GM19468 (cell line): ENCODE results near the gene CFAP100.

ENCODE experiments used
- ATAC-seq: cut with Tn5 transposase; IDR thresholded peaks from one replicate; pipeline ENCODE4 v1.9.1; 2021; ENCODE audit warnings: mild to moderate bottlenecking, moderate library complexity, moderate number of reproducible peaks; ENCODE audit not compliant: unreplicated experiment; ENCODE audit errors: extremely low read depth

Gene CFAP100

DNA sequence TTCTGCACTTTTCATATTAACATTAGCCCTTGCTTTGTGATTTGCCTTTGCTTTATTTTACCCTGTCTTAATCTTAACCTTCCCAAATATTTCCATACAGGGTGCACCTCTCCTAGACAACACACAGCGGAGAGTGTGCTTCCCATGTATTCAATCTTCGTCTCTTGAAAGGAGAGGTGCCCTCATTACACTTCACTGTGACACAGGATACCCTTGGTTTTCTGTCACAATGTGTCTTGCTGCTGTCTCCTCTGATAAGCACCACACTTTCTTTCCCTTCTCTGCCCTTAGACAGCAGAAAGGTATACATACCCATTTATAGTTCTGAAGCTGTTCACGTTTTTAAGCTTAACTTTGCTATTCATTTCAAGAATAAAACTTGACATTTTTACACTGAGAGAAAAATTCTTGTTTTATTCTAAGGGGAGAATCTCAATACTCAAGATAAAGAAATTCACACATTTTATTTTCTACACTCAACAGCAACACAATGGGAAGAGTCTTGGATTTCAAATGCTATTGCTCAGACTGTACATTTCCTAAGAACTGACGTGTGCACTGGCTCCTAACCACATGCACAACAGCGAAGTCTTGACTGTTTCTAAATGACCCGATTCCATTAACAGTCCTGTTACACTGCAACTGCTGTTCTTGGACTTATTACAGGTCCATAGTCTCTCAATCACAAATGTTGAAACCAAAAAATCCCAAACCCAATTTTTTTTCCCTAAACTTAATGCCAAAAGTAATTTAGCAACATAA, 59.9 kb downstream of the CFAP100 start:
- no peak for ATAC-seq

DNA sequence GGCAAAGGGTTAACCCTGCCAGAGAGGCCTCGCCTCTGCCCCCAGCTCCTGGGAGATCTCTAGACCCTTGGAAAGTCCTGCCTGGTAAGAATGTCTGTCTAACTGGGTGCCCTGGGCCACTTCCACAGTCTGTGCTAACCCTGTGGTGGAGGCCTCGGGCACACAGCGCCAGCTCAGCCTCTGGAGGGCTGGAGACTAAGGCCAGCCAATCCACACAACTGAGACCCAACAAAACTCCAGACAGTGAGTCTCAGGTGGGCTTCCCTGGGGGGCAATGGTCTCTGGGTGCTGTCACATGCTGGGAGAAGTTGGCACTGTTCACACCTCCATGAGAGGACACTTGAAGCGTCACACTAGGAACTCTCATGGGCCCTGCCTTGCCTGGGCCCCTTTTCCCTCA, 61.5 kb downstream of the CFAP100 start:
- no peak for ATAC-seq

- no peak for ATAC-seq
Measured at GRCh38 chr3:126456766-126457388, 62.2 kb downstream of the CFAP100 start.

- no peak for ATAC-seq
Measured at GRCh38 chr3:126459111-126459762, 64.5 kb downstream of the CFAP100 start.

DNA sequence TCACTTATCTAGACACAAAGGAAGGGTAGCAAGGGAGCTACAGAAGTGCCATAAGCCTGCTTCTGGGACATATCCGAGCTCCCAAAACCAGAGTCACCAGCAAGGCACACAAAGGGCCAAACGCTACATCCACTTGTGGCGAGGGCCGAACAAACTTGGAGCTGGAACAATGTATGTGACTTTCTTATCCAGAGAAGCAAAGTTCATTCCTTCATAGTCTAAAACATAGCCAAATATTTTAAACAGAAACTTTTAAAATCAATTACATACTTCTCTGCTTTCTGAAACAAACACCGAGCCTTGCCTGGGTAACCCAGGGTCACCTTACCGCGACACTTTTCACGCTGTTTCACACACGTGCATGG, 65.0 kb downstream of the CFAP100 start:
- ATAC-seq = no peak

DNA sequence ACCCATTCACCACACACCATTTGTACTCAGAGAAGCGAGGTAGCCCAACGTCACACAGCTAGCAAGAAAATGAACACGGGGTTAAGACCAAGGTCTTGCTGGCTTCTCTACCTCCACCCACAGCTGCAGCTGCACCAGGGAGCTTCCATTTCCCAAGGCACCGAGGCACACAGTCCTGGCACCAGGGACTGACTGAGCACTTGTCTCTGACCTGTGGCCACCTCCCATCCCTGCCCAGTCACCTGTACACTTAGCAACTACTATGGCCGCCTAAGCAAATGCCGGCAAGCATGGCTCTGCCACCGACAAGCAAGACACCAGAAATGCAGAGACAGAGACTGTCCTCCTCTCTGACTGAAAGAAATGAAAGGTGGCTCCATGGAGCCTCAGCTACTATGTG, 65.7 kb downstream of the CFAP100 start:
- ATAC-seq = no peak

DNA sequence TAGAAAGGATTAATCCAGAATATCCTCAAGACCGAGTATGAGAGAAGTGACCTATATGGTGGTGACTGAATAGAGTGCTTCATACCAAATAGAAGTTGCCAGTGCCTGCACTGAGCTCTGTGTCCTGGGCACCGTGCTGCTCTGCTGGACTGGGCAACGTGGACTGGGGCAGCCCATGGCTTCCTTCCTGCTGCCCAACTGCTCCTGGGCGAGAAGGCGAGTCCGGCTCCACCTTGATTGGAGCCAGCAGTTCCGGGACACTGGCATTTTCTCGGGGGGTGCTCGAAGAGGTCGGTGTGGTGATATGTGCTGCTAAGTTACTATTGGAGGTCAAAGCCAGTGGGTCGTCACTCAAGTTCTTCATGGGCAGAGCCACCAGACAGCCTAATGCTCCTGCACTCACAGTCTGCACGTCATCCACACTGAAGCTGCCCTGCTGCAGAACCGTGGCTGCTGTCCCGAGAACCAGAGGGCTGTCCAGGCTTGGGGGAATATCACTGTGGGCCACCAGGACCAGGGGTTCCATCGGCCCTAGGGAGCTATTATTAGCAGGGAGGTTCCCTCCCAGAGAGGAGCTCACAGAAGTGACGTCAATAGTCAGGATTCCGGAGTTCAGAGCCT, 66.9 kb downstream of the CFAP100 start:
- no peak for ATAC-seq

DNA sequence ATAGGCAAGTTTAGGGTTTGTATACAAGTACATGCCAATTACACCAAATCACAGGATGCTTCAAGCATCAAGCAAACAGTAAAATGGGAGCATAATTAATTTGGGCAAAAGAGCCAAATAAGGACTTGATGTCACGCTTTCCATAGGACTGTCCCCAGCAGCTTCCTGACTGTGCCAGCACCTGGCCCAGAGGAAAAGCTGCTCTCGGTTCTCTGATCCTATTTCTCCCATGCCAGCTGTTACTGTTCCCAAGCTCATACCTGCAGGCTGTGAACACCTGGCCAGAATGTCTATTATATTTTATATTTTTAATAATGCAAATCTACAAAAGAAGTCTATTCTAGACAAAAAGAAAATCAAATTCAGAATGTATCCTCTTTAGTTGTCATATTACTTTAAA, 68.8 kb downstream of the CFAP100 start:
- no peak for ATAC-seq

GRCh38 chr3:126464093-126464492, 69.4 kb downstream of the CFAP100 start:
- ATAC-seq = no peak

DNA sequence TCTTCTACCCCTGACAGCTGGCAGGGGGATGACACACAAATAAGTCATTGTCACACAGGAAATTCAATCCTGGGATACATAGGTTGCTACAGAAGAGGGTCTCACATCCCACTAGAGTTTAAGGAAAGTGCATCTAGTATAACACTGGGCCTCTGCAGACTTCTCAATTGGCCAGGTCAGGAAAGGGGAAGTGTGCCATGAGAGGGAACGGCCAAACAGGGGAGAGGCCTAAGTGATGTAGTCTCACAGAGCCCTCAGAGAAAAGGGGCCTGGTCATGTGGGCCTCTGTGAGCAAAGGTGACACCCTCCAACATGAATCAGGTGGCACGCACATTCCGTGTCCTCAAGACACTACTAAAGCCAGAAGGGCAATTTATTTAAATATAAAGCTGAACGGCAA, 69.8 kb downstream of the CFAP100 start:
- no peak for ATAC-seq

DNA sequence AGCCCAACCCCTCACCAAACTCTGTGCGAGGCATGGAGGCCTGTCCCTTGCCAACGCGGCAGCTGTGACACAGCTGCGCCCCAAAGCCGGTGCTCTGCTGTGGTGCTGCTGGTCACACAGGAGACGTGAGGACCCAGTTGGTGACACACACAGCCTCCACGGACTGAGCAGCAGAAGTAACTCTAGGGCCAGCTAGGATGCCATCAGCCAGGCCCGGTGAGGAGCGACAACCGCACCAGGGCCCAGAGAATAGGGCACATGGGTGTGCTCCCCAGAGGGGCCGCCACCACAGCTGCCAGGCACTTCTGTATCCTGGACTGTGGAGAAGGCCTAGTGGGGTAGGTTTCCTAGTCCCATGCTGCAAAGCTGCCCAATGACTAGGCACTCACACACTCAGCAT, 70.3 kb downstream of the CFAP100 start:
- no peak for ATAC-seq

DNA sequence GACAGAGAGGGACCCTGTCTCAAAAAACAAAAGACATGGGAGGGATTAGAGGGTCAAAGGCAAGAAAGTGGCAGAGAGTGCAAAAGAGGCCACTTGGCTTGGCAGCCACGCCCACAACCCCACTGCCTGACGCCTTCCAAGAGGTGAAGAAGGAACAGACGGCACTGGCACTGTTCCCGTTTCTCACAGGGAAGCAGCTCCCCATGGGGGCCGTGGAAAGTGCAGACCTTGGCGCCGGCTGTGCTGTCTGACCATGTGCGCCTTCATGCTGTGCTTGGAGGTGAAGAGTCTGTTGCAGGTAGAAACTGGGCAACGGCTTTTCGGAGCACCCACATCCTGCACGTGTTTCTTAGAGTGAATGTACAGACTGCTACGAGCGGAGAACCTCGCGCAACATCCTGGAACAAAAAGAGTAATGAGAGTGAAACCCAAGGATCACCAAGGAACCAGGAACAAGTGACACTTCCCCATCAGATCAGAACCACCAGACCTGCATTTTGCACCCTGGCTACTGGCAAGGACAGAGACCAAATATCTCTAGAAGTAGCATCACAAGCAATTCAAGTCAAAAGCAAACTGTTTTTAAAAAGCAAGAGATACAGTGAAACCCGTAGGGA, 71.3 kb downstream of the CFAP100 start:
- ATAC-seq = no peak

DNA sequence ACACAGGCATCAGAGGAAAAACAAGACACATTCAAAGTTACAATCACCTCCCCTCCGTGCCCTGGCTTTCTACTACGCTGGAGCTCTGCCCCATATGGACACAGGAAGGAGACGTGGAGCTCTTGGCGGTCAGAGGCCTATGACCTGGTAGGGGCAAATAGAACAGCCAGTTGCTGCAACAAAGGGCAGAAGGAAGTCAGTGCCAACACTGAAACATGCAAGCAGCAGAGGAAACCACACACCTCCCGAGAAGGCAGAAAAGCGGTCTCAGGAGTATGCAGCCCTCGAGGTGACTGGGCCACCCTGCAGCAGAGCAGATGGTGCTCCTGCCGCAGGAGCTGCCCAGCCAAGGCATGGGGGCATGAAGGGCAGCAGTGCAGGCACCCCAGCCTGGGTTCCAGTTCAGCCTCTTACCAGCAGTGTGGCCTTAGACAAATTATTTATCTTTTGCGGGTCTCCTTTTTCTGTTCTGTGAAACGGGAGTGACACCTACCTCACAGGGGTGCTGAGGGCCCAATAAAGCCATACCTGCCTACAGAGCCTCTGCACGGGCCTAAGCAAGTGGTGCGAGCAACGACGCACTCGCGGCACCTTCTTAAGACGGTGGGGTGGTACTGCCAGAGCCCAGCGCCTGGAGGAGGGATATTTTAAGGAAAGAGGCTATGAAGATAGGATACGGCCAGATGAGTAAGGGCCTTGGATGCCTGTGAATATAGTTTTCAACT, 72.3 kb downstream of the CFAP100 start:
- ATAC-seq = no peak

- ATAC-seq = no peak
Measured at GRCh38 chr3:126467611-126467955, 72.9 kb downstream of the CFAP100 start.

DNA sequence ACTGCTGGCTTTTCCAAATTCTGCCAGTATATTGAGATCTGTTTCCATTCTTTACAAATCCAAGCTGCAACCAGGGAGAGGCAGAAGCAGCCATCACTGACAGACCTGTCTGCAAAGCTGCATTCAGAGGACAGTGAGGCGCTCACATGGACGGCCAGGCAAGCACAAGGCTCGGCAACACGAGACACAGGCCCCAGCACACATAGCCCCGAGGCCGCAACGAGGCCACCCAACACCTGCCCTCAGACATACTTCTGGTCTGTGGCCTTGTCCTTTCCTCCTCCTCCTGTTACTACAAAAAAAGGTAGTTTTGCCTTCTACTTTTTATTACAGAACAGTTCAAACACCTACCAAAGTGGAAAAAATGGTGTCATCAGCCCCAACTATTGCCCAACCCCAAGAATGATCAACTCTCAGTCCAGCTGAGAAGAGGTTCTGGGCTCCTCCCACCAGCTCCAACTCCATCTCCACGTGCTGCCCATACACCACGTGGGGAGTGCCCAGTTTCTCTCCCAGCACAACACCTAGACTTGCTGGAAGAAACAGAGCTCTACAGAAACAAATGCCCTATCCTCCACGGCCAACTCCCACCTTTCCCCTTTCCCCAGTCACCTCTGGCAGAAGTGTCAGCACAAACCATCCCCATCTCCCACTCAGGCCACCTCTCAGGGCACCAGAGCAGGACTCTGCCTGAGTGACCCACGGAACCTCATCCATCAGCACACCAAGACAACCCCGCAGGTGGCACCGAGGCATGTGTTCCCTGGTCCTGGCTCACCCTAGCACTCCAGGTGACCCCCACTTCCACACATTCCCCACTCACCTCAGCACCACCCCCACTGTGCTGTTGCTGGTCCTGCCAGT, 73.6 kb downstream of the CFAP100 start:
- ATAC-seq = no peak

- ATAC-seq = no peak
Measured at GRCh38 chr3:126469479-126469878, 74.8 kb downstream of the CFAP100 start.

DNA sequence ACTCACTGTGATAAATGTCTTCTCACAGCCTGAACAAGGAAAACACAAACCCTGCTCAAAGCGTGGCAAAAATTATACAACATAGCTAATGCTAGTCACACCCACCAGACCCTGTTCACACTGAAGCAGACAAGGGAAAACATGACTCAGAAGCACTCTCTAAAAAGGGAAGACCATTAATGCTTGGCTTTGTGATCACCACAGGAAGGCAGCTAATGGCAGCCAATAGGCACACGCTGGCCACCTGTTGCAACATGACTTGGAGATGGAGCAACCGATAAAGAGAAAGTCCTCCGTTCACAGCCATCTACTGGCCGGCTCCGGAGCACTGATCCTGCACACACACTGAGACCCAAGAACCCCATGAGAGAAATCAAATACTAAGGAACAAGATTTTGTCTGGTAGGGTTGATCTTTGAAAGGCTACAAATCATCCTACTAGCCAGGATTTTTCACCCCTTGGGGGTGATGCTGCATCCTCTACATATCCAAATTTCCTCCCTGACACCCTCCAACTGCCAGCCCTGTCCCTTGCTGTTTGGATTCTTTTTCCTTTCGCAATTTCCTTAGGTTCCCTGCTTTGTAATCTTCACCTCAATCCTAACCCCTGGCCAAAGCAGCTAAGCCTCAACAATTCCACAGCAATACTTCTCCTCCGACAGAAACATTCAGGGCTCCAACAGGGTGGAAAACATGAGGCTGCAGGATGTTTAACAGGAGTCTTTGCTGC, 77.7 kb downstream of the CFAP100 start:
- ATAC-seq = no peak

- ATAC-seq = no peak
Measured at GRCh38 chr3:126473292-126474168, 78.8 kb downstream of the CFAP100 start.
